HG03354 (cell line): ENCODE results near the gene HAPLN3.
A peak's percentile ranks its signal among the peaks of the same experiment; 100 is the strongest.

ENCODE experiments used
- ATAC-seq: cut with Tn5 transposase; IDR thresholded peaks from one replicate; pipeline ENCODE4 v1.9.1; 2021; ENCODE audit warnings: mild to moderate bottlenecking; ENCODE audit not compliant: unreplicated experiment, poor library complexity, severe bottlenecking

Gene HAPLN3

GRCh38 chr15:88912500-88912921 lies 17.2 kb upstream of the HAPLN3 start:
- ATAC-seq: no peak

GRCh38 chr15:88911766-88912118 lies 16.4 kb upstream of the HAPLN3 start:
- ATAC-seq: no peak

GRCh38 chr15:88909956-88910831 lies 14.8 kb upstream of the HAPLN3 start:
- ATAC-seq: no peak

- ATAC-seq: no peak
Measured at GRCh38 chr15:88908697-88909621, 13.6 kb upstream of the HAPLN3 start.

- ATAC-seq: no peak
Measured at GRCh38 chr15:88908123-88908522, 12.8 kb upstream of the HAPLN3 start.

GRCh38 chr15:88907111-88907510 lies 11.8 kb upstream of the HAPLN3 start:
- no peak for ATAC-seq

- no peak for ATAC-seq
Measured at GRCh38 chr15:88906551-88906950, 11.2 kb upstream of the HAPLN3 start.

- no peak for ATAC-seq
Measured at GRCh38 chr15:88906130-88906529, 10.8 kb upstream of the HAPLN3 start.

GRCh38 chr15:88905576-88905975 lies 10.2 kb upstream of the HAPLN3 start:
- no peak for ATAC-seq

- peak; percentile 91 for ATAC-seq
Measured at GRCh38 chr15:88904624-88905327, 9.4 kb upstream of the HAPLN3 start.

- ATAC-seq: peak; percentile 4
Measured at GRCh38 chr15:88904257-88904623, 8.9 kb upstream of the HAPLN3 start.

GRCh38 chr15:88902846-88903245 lies 7.5 kb upstream of the HAPLN3 start:
- ATAC-seq: no peak

- no peak for ATAC-seq
Measured at GRCh38 chr15:88902221-88902835, 7.0 kb upstream of the HAPLN3 start.

GRCh38 chr15:88901508-88902220 lies 6.3 kb upstream of the HAPLN3 start:
- ATAC-seq: no peak

- ATAC-seq: no peak
Measured at GRCh38 chr15:88900982-88901418, 5.7 kb upstream of the HAPLN3 start.

GRCh38 chr15:88900309-88900981 lies 5.1 kb upstream of the HAPLN3 start:
- no peak for ATAC-seq

GRCh38 chr15:88899251-88899650 lies 3.9 kb upstream of the HAPLN3 start:
- no peak for ATAC-seq

GRCh38 chr15:88898736-88899135 lies 3.4 kb upstream of the HAPLN3 start:
- ATAC-seq: no peak
